Loucy (cell line): ENCODE data around the gene WDR88.

ENCODE experiments used
- EZH2phosphoT487 ChIP-seq: fragments of 200-600 bp; IDR thresholded peaks from 2 replicates; pipeline ENCODE4 v1.6.1; 2018; ENCODE audit warnings: antibody characterized with exemption, mild to moderate bottlenecking, moderate library complexity, borderline replicate concordance
- TF ChIP-seq, protein P1 (sequence below): fragments of 200-600 bp; sonication (generic); conservative IDR thresholded peaks from 2 replicates; pipeline ENCODE4 v1.5.1; 2014; ENCODE audit warnings: mild to moderate bottlenecking, antibody characterized with exemption, low read length

GRCh38 chr19:33175156-33175782, 43.4 kb downstream of the WDR88 start:
- TF ChIP-seq, protein P1, sequence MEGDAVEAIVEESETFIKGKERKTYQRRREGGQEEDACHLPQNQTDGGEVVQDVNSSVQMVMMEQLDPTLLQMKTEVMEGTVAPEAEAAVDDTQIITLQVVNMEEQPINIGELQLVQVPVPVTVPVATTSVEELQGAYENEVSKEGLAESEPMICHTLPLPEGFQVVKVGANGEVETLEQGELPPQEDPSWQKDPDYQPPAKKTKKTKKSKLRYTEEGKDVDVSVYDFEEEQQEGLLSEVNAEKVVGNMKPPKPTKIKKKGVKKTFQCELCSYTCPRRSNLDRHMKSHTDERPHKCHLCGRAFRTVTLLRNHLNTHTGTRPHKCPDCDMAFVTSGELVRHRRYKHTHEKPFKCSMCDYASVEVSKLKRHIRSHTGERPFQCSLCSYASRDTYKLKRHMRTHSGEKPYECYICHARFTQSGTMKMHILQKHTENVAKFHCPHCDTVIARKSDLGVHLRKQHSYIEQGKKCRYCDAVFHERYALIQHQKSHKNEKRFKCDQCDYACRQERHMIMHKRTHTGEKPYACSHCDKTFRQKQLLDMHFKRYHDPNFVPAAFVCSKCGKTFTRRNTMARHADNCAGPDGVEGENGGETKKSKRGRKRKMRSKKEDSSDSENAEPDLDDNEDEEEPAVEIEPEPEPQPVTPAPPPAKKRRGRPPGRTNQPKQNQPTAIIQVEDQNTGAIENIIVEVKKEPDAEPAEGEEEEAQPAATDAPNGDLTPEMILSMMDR, result no peak
- no peak for TF ChIP-seq EZH2phosphoT487
